H1 (cell line): ENCODE data around the gene TEX35. TPM values are rescaled to one million over a fixed set of nuclear protein-coding genes. Genes with fewer than 3 reads are reported as not detected.

ENCODE experiments used
- CTCF ChIA-PET: fragments of 300-600 bp; sonication (Branson Sonifier 250); formaldehyde crosslinking; loops from one replicate; lab custom pipeline; 2021; ENCODE audit not compliant: partially characterized antibody; lab: Charles Lee
- POLR2A ChIA-PET: fragments of 300-600 bp; sonication (Branson Sonifier 250); formaldehyde crosslinking; loops from one replicate; lab custom pipeline; 2021; ENCODE audit warnings: inconsistent platforms; ENCODE audit not compliant: partially characterized antibody; lab: Charles Lee
- DNase-seq, 2 experiments: peaks; one replicate each; pipeline versions ENCODE4 v3.0.0 to v3.0.0-alpha.2; 2010 to 2022; ENCODE audit warnings: low spot score in 2 of 2, low read depth in 1 of 2, mixed read lengths in 1 of 2
- FAIRE-seq: peaks from 2 replicates; lab custom pipeline; 2011; peaks lifted over from hg19 to GRCh38; lab: Jason Lieb, UNC
- H2AFZ ChIP-seq: 2 replicates; pipeline ENCODE4 v1.8.1; 2012; ENCODE audit warnings: low read length, inconsistent platforms
- H2AK5ac ChIP-seq: 2 replicates; pipeline ENCODE4 v1.6.1; 2013; ENCODE audit warnings: low read depth, low read length
- H2BK120ac ChIP-seq: replicated peaks from 2 replicates; pipeline ENCODE3; 2013; ENCODE audit warnings: low read depth, low read length, inconsistent platforms
- H2BK12ac ChIP-seq: 2 replicates; pipeline ENCODE4 v1.6.1; 2013; ENCODE audit warnings: low read depth, low read length
- H2BK15ac ChIP-seq: 2 replicates; pipeline ENCODE4 v1.6.1; 2013; ENCODE audit warnings: low read length
- H2BK20ac ChIP-seq: 2 replicates; pipeline ENCODE4 v1.6.1; 2013; ENCODE audit warnings: low read length
- H2BK5ac ChIP-seq: 2 replicates; pipeline ENCODE4 v1.6.1; 2013; ENCODE audit warnings: low read depth, low read length
- H3K14ac ChIP-seq: 2 replicates; pipeline ENCODE4 v1.6.1; 2013; ENCODE audit warnings: inconsistent platforms; ENCODE audit not compliant: insufficient read length
- H3K18ac ChIP-seq: 2 replicates; pipeline ENCODE4 v1.6.1; 2013; ENCODE audit warnings: low read length; ENCODE audit errors: extremely low read depth
- H3K23ac ChIP-seq: 2 replicates; pipeline ENCODE4 v1.6.1; 2013; ENCODE audit warnings: inconsistent platforms; ENCODE audit not compliant: insufficient read length
- H3K23me2 ChIP-seq: 2 replicates; pipeline ENCODE4 v1.6.1; 2013; ENCODE audit warnings: low read depth, low read length
- H3K27ac ChIP-seq: 2 replicates; pipeline ENCODE4 v1.6.1; 2011; ENCODE audit warnings: low read depth, low read length, inconsistent platforms
- H3K27me3 ChIP-seq, 4 experiments: replicated peaks in 1 of 4; 1 replicate in 1 of 4; 2 replicates in 3 of 4; pipeline versions ENCODE4 v1.6.1 to v1.8.1; 2011 to 2013; ENCODE audit warnings: low read length in 3 of 4, mild to moderate bottlenecking in 3 of 4, inconsistent platforms in 2 of 4, mixed read lengths in 2 of 4, moderate library complexity in 1 of 4; ENCODE audit not compliant: control insufficient read depth in 3 of 4, insufficient read depth in 3 of 4; ENCODE audit errors: extremely low read depth in 1 of 4
- H3K36me3 ChIP-seq, 4 experiments: 2 replicates each; pipeline versions ENCODE4 v1.6.1 to v1.8.1; 2011 to 2013; ENCODE audit warnings: mild to moderate bottlenecking in 4 of 4, low read length in 3 of 4, moderate library complexity in 2 of 4, control low read depth in 1 of 4, inconsistent platforms in 1 of 4; ENCODE audit not compliant: insufficient read depth in 4 of 4, control insufficient read depth in 2 of 4
- H3K4ac ChIP-seq: replicated peaks from 2 replicates; pipeline ENCODE3; 2013; ENCODE audit warnings: low read length, low read depth, mixed read lengths, inconsistent platforms; ENCODE audit not compliant: insufficient read length
- H3K4me1 ChIP-seq, 4 experiments: replicated peaks in 1 of 4; 1 replicate in 1 of 4; 2 replicates in 3 of 4; pipeline versions ENCODE4 v1.6.1 to v1.8.1; 2011 to 2013; ENCODE audit warnings: low read length in 3 of 4, inconsistent platforms in 2 of 4, mixed read lengths in 1 of 4; ENCODE audit not compliant: insufficient read depth in 4 of 4, control insufficient read depth in 3 of 4
- H3K4me2 ChIP-seq, 2 experiments: 2 replicates each; pipeline versions ENCODE4 v1.6.1 to v1.8.1; 2011 to 2013; ENCODE audit warnings: low read depth in 2 of 2, low read length in 2 of 2, control low read depth in 1 of 2, inconsistent platforms in 1 of 2, mild to moderate bottlenecking in 1 of 2; ENCODE audit not compliant: insufficient read depth in 1 of 2
- H3K4me3 ChIP-seq, 4 experiments: fragments of 200-600, 300-600 bp in 1 of 4; sonication (generic), shearing (Covaris generic), sonication (Bioruptor Twin) in 1 of 4; 2 replicates each; pipeline versions ENCODE4 v1.5.1 to v1.8.1; 2011 to 2016; ENCODE audit warnings: low read length in 4 of 4, low read depth in 3 of 4, control low read depth in 2 of 4, inconsistent platforms in 2 of 4, mild to moderate bottlenecking in 2 of 4, mixed read lengths in 1 of 4, moderate library complexity in 1 of 4; ENCODE audit not compliant: insufficient read depth in 2 of 4; ENCODE audit errors: extremely low read depth in 1 of 4
- H3K56ac ChIP-seq: replicated peaks from 2 replicates; pipeline ENCODE3; 2013; ENCODE audit warnings: low read depth, mild to moderate bottlenecking, mixed read lengths, low read length, inconsistent platforms; ENCODE audit not compliant: insufficient read length
- H3K79me1 ChIP-seq: 2 replicates; pipeline ENCODE4 v1.6.1; 2013; ENCODE audit warnings: low read depth, low read length, control low read depth
- H3K79me2 ChIP-seq, 2 experiments: 2 replicates each; pipeline versions ENCODE4 v1.6.1 to v1.8.1; 2012 to 2013; ENCODE audit warnings: low read length in 2 of 2, mild to moderate bottlenecking in 2 of 2, inconsistent platforms in 1 of 2; ENCODE audit not compliant: insufficient read depth in 2 of 2, control insufficient read depth in 1 of 2
- H3K9ac ChIP-seq, 4 experiments: replicated peaks in 1 of 4; 1 replicate in 1 of 4; 2 replicates in 3 of 4; pipeline versions ENCODE4 v1.6.1 to v1.8.1; 2011 to 2013; ENCODE audit warnings: low read depth in 3 of 4, low read length in 3 of 4, control low read depth in 2 of 4, mild to moderate bottlenecking in 2 of 4, moderate library complexity in 2 of 4, inconsistent platforms in 1 of 4; ENCODE audit errors: extremely low read depth in 1 of 4
- H3K9me3 ChIP-seq, 2 experiments: 2 replicates each; pipeline versions ENCODE4 v1.6.1 to v1.8.1; 2012 to 2013; ENCODE audit warnings: mild to moderate bottlenecking in 2 of 2, moderate library complexity in 2 of 2, control low read depth in 1 of 2, inconsistent platforms in 1 of 2, low read depth in 1 of 2, low read length in 1 of 2, mixed read lengths in 1 of 2; ENCODE audit not compliant: insufficient read depth in 2 of 2
- H4K20me1 ChIP-seq, 2 experiments: replicated peaks in 1 of 2; 2 replicates each; pipeline versions ENCODE3 to v1.8.1; 2011 to 2013; ENCODE audit warnings: inconsistent platforms in 2 of 2, low read length in 2 of 2, mild to moderate bottlenecking in 1 of 2; ENCODE audit not compliant: insufficient read depth in 2 of 2, control insufficient read depth in 1 of 2
- H4K5ac ChIP-seq: 2 replicates; pipeline ENCODE4 v1.6.1; 2013; ENCODE audit warnings: low read length, low read depth, mixed read lengths, inconsistent platforms; ENCODE audit not compliant: insufficient read length
- H4K8ac ChIP-seq: 2 replicates; pipeline ENCODE4 v1.8.0; 2013; ENCODE audit warnings: mild to moderate bottlenecking, moderate library complexity, low read length, inconsistent platforms; ENCODE audit not compliant: insufficient read depth; ENCODE audit errors: extremely low read depth
- H4K91ac ChIP-seq: replicated peaks from 2 replicates; pipeline ENCODE3; 2013; ENCODE audit warnings: low read length, mixed read lengths, inconsistent platforms; ENCODE audit not compliant: insufficient read length
- CHD2 ChIP-seq: IDR thresholded peaks from 2 replicates; pipeline ENCODE4 v1.6.1; 2012; ENCODE audit warnings: low read length, improper control_type of control experiment
- CREB1 ChIP-seq: IDR thresholded peaks from 2 replicates; pipeline ENCODE4 v1.6.1; 2012; ENCODE audit warnings: inconsistent platforms
- HDAC6 ChIP-seq: IDR thresholded peaks from one replicate; pipeline ENCODE4 v1.7.1; 2012; ENCODE audit warnings: low read depth, mild to moderate bottlenecking, inconsistent platforms, low read length, moderate library complexity
- KDM5A ChIP-seq: fragments of 200-600 bp; IDR thresholded peaks from 2 replicates; pipeline ENCODE4 v1.7.1; 2012; ENCODE audit warnings: mild to moderate bottlenecking, low read length, inconsistent platforms, mixed read lengths
- MAX ChIP-seq: IDR thresholded peaks from 2 replicates; pipeline ENCODE4 v1.6.1; 2012; ENCODE audit warnings: inconsistent platforms
- NANOG ChIP-seq: IDR thresholded peaks from 2 replicates; pipeline ENCODE4 v1.6.1; 2011; ENCODE audit warnings: low read length, low read depth, mild to moderate bottlenecking, inconsistent platforms; ENCODE audit not compliant: insufficient read depth, poor library complexity, severe bottlenecking
- RBBP5 ChIP-seq: IDR thresholded peaks from 2 replicates; pipeline ENCODE4 v1.7.1; 2012; ENCODE audit warnings: low read depth, mild to moderate bottlenecking, inconsistent platforms, low read length, moderate library complexity, borderline replicate concordance
- RNF2 ChIP-seq: fragments of 200-900, 300-1000 bp; sonication (generic); IDR thresholded peaks from 2 replicates; pipeline ENCODE4 v1.7.1; 2016; ENCODE audit warnings: borderline replicate concordance, low read depth, mild to moderate bottlenecking, antibody characterized with exemption, low read length; ENCODE audit not compliant: poor library complexity, severe bottlenecking; ENCODE audit errors: missing control alignments
- SIRT6 ChIP-seq: IDR thresholded peaks from one replicate; pipeline ENCODE4 v1.7.1; 2012; ENCODE audit warnings: low read length, inconsistent platforms
- SIX5 ChIP-seq: IDR thresholded peaks from 2 replicates; pipeline ENCODE4 v1.6.1; 2011; ENCODE audit warnings: mild to moderate bottlenecking, low read depth, low read length
- SUZ12 ChIP-seq: fragments of 200-600 bp; sonication (generic); IDR thresholded peaks from 2 replicates; pipeline ENCODE4 v1.6.1; 2012; ENCODE audit warnings: mild to moderate bottlenecking, inconsistent platforms, low read length, moderate library complexity, mixed read lengths
- TBP ChIP-seq: IDR thresholded peaks from 2 replicates; pipeline ENCODE4 v1.6.1; 2011; ENCODE audit warnings: low read depth, low read length, improper control_type of control experiment
- WGBS, 2 experiments: shearing (Covaris generic) in 1 of 2; methylation state at CpG; one replicate each; pipeline versions ENCODE4 v1.1.6 to v1.1.7; 2013 to 2015; ENCODE audit warnings: low lambda C conversion rate in 2 of 2, mixed read lengths in 2 of 2, inconsistent platforms in 1 of 2, low coverage in 1 of 2, missing lambda C conversion rate in 1 of 2; ENCODE audit not compliant: insufficient replicate concordance in 2 of 2, insufficient coverage in 1 of 2, insufficient read length in 1 of 2; ENCODE audit errors: extremely low coverage in 1 of 2, missing lambda C conversion rate in 1 of 2; 5-methylcytosine and 5-hydroxymethylcytosine counted together
- polyA plus RNA-seq, 7 experiments: library from polyadenylated mRNA; depleted of rRNA in 3 of 7; stranded (reverse) in 5 of 7; unstranded in 2 of 7; fragments of >200 nt in 5 of 7; fragments of 200-250 nt in 2 of 7; gene quantifications; 1 replicate in 5 of 7; 2 replicates in 1 of 7; 4 replicates in 1 of 7; pipeline versions ENCODE4 v1.2.1 to v1.2.3, GENCODE V29; 2011 to 2013; ENCODE audit warnings: missing spikeins in 2 of 7, mixed read lengths in 2 of 7
- total RNA-seq: library from RNA; stranded (reverse); fragmentation: NEBNext Ultra II Directional; extraction: Animal tissue kit (Norgen Biotek cat#: 25700); gene quantifications from 2 replicates; pipeline ENCODE4 v1.2.1, GENCODE V29; 2021
- TF ChIP-seq, protein P1 (sequence below): IDR thresholded peaks from 2 replicates; pipeline ENCODE4 v1.6.1; 2012; ENCODE audit warnings: low read length, inconsistent platforms

The TEX35 gene
- total and polyA plus RNA-seq, 2 of the 8 experiments (the other 6 are each of a cell fraction or from before 2014, with no cell fraction given) = 0.03 TPM; not detected in 1

DNA sequence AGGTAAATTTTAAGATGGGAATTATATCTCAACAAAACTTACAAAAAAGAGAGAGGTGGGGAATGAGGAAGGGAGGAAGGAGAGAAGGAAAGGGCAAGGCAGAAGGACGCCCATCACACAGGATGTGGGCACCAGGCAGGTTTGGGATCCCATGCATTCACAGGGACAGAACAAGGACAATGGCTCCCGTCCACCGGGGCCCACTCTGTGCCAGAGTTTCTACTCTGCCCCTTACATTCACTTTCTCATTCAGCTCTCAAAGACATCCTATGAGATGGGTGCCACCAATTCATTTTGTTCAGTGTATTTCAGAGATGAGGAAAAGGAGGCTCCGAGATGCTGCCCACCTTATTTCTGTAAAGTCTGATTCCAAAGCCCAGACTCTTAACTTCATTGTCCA lies 23.5 kb upstream of the TEX35 start:
- Histone ChIP-seq H4K5ac (no peak overlapping the region), H2BK15ac (no peak overlapping the region), H3K4me3 (no peak overlapping the region), H3K27me3 (no peaks in the 10 kb centered on the region), H3K9me3 (no peaks in the 10 kb centered on the region), H3K79me1 (no peaks in the 10 kb centered on the region), H3K4ac (no peak overlapping the region), H3K56ac (no peak overlapping the region), H3K4me2 (no peak overlapping the region), H2BK5ac (no peak overlapping the region), H3K79me2 (no peaks in the 10 kb centered on the region), H3K27ac (no peak overlapping the region), H3K36me3 (no peaks in the 10 kb centered on the region), H3K14ac (no peak overlapping the region), H2BK20ac (no peak overlapping the region), H3K9ac (no peak overlapping the region), H2AK5ac (no peak overlapping the region), H3K4me1 (no peaks in the 10 kb centered on the region), H3K23me2 (no peaks in the 10 kb centered on the region), H2AFZ (no peak overlapping the region), H4K20me1 (no peaks in the 10 kb centered on the region), H4K8ac (no peak overlapping the region), H3K18ac (no peak overlapping the region), H2BK120ac (no peak overlapping the region), H3K23ac (no peak overlapping the region), H4K91ac (no peak overlapping the region), H2BK12ac (no peak overlapping the region)
- DNase-seq (no peak), FAIRE-seq (no peak)
- WGBS, 2 experiments = 95% methylated on average over 4 of the region's 4 CpGs; no CpG with 5 or more reads in 1 of the 2 experiments
- ChIA-PET POLR2A (no interaction called here), CTCF (interaction anchor here (10.0 kb wide), 1 partner anchor 11 kb away, joined by 100 read pairs; no protein-coding TSS in a partner anchor)
- no peak for TF ChIP-seq CREB1
- TF ChIP-seq MAX = no peak
- TF ChIP-seq CHD2 = no peak
- TF ChIP-seq SIX5 = no peak
- TF ChIP-seq SIRT6 = no peak
- TF ChIP-seq HDAC6 = no peak
- no peak for TF ChIP-seq SUZ12
- TF ChIP-seq, protein P1, sequence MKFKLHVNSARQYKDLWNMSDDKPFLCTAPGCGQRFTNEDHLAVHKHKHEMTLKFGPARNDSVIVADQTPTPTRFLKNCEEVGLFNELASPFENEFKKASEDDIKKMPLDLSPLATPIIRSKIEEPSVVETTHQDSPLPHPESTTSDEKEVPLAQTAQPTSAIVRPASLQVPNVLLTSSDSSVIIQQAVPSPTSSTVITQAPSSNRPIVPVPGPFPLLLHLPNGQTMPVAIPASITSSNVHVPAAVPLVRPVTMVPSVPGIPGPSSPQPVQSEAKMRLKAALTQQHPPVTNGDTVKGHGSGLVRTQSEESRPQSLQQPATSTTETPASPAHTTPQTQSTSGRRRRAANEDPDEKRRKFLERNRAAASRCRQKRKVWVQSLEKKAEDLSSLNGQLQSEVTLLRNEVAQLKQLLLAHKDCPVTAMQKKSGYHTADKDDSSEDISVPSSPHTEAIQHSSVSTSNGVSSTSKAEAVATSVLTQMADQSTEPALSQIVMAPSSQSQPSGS = no peak
- no peak for TF ChIP-seq NANOG
- no peak for TF ChIP-seq RBBP5
- TF ChIP-seq RNF2 = no peak
- TF ChIP-seq TBP = no peak
- no peak for TF ChIP-seq KDM5A
